Keratinocyte (primary cell): ENCODE data around the gene CLCA4. TPM values are rescaled to one million over a fixed set of nuclear protein-coding genes. Genes with fewer than 3 reads are reported as not detected.

ENCODE experiments used
- DNase-seq: peaks from one replicate; pipeline ENCODE4 v3.0.0-alpha.2; 2011; ENCODE audit warnings: low read depth, missing footprints, low spot score
- FAIRE-seq: peaks from 2 replicates; lab custom pipeline; 2011; peaks lifted over from hg19 to GRCh38; lab: Jason Lieb, UNC
- H2AFZ ChIP-seq: 2 replicates; pipeline ENCODE4 v1.6.0; 2012; ENCODE audit warnings: low read length, control low read depth, inconsistent platforms; ENCODE audit not compliant: control insufficient read depth
- H3K27ac ChIP-seq: 2 replicates; pipeline ENCODE4 v1.5.1; 2011; ENCODE audit warnings: low read length; ENCODE audit not compliant: control insufficient read depth, insufficient read depth
- H3K27me3 ChIP-seq: 3 replicates; pipeline ENCODE4 v1.6.0; 2011; ENCODE audit warnings: low read length; ENCODE audit not compliant: control insufficient read depth, insufficient read depth; ENCODE audit errors: extremely low read depth
- H3K36me3 ChIP-seq, 2 experiments: 2 replicates in 1 of 2; 3 replicates in 1 of 2; pipeline ENCODE4 v1.5.1; 2011; ENCODE audit warnings: low read length in 2 of 2, mild to moderate bottlenecking in 1 of 2; ENCODE audit not compliant: control insufficient read depth in 2 of 2, insufficient read depth in 2 of 2; ENCODE audit errors: extremely low read depth in 1 of 2
- H3K4me1 ChIP-seq: 3 replicates; pipeline ENCODE4 v1.5.1; 2011; ENCODE audit warnings: low read length; ENCODE audit not compliant: control insufficient read depth, insufficient read depth; ENCODE audit errors: extremely low read depth
- H3K4me2 ChIP-seq: 3 replicates; pipeline ENCODE4 v1.6.0; 2011; ENCODE audit warnings: low read depth, low read length; ENCODE audit not compliant: control insufficient read depth, insufficient read depth; ENCODE audit errors: extremely low read depth
- H3K4me3 ChIP-seq, 3 experiments: fragments of 200-600 bp in 1 of 3; sonication (generic) in 1 of 3; 2 replicates in 2 of 3; 3 replicates in 1 of 3; pipeline ENCODE4 v1.5.1; 2011 to 2016; ENCODE audit warnings: low read length in 3 of 3, mild to moderate bottlenecking in 3 of 3, control low read depth in 2 of 3, inconsistent platforms in 1 of 3, low read depth in 1 of 3, mixed read lengths in 1 of 3, mixed run types in 1 of 3, moderate library complexity in 1 of 3; ENCODE audit not compliant: control insufficient read depth in 2 of 3, insufficient read depth in 2 of 3; ENCODE audit errors: extremely low read depth in 1 of 3
- H3K79me2 ChIP-seq: 2 replicates; pipeline ENCODE4 v1.6.0; 2012; ENCODE audit warnings: low read length; ENCODE audit not compliant: control insufficient read depth, insufficient read depth
- H3K9ac ChIP-seq: 3 replicates; pipeline ENCODE4 v1.6.0; 2011; ENCODE audit warnings: low read length; ENCODE audit not compliant: control insufficient read depth, insufficient read depth; ENCODE audit errors: extremely low read depth
- H3K9me1 ChIP-seq: 3 replicates; pipeline ENCODE4 v1.6.0; 2011; ENCODE audit warnings: low read length; ENCODE audit not compliant: control insufficient read depth, insufficient read depth; ENCODE audit errors: extremely low read depth
- H3K9me3 ChIP-seq: 2 replicates; pipeline ENCODE4 v1.5.1; 2012; ENCODE audit warnings: low read depth, low read length; ENCODE audit not compliant: control insufficient read depth
- H4K20me1 ChIP-seq: 3 replicates; pipeline ENCODE4 v1.6.0; 2011; ENCODE audit warnings: low read length; ENCODE audit not compliant: control insufficient read depth, insufficient read depth; ENCODE audit errors: extremely low read depth
- CTCF ChIP-seq, 3 experiments: IDR thresholded peaks in 1 of 3; conservative IDR thresholded peaks in 1 of 3; optimal IDR thresholded peaks in 1 of 3; 2 replicates in 2 of 3; 3 replicates in 1 of 3; pipeline versions ENCODE3 to v1.5.1; 2011; ENCODE audit warnings: low read length in 3 of 3, mild to moderate bottlenecking in 3 of 3, moderate library complexity in 2 of 3, control low read depth in 1 of 3, inconsistent platforms in 1 of 3; ENCODE audit not compliant: insufficient read depth in 2 of 3; ENCODE audit errors: extremely low read depth in 1 of 3
- EZH2 ChIP-seq: IDR thresholded peaks from one replicate; pipeline ENCODE4 v1.6.1; 2012; ENCODE audit warnings: inconsistent platforms, mild to moderate bottlenecking, low read length, moderate library complexity
- dilution Hi-C: fragments of 300-500 bp; cut with MboI; formaldehyde crosslinking; loops from one replicate; pipeline ENCODE4 v1.7.0; 2020; ENCODE audit warnings: low sequenced_read_pairs; ENCODE audit not compliant: extremely low pct_ligation_motif_present
- polyA plus RNA-seq, 5 experiments: library from polyadenylated mRNA; depleted of rRNA in 3 of 5; stranded (reverse) in 3 of 5; stranded (forward) in 1 of 5; unstranded in 1 of 5; fragments of >200 nt; gene quantifications; 1 replicate in 1 of 5; 2 replicates in 3 of 5; 3 replicates in 1 of 5; pipeline versions ENCODE4 v1.2.1 to v1.2.3, GENCODE V29; 2011 to 2012; ENCODE audit warnings: missing spikeins in 2 of 5, low read depth in 1 of 5, low replicate concordance in 1 of 5

Gene CLCA4
- polyA plus RNA-seq, 1 donor (not counting 4 experiments of a cell fraction or from before 2014, with no cell fraction given): 1.5 TPM

GRCh38 chr1:86573763-86574484 lies 27.0 kb downstream of the CLCA4 start:
- Histone ChIP-seq H3K36me3 (no peaks in the 10 kb centered on the region), H3K79me2 (no peaks in the 10 kb centered on the region), H2AFZ (no peak overlapping the region), H3K9me1 (no peaks in the 10 kb centered on the region), H3K4me3 (no peak overlapping the region), H3K27ac (no peak overlapping the region), H3K9me3 (no peaks in the 10 kb centered on the region), H3K27me3 (no peaks in the 10 kb centered on the region), H3K4me2 (no peak overlapping the region), H3K4me1 (no peaks in the 10 kb centered on the region), H4K20me1 (no peaks in the 10 kb centered on the region), H3K9ac (no peak overlapping the region)
- FAIRE-seq: no peak
- TF ChIP-seq EZH2: no peak
- no peak for TF ChIP-seq CTCF (optimal IDR thresholded peaks at IDR 0.05 in 1 of 3, IDR thresholded peaks at IDR 0.05 in 1 of 3, conservative IDR thresholded peaks at IDR 0.05 in 1 of 3; ENCODE audit: extremely low read depth in 1 of 3, insufficient read depth in 2 of 3, low read length in 3 of 3)
- dilution Hi-C loops: no loop called here
- DNase-seq: no peak

DNA sequence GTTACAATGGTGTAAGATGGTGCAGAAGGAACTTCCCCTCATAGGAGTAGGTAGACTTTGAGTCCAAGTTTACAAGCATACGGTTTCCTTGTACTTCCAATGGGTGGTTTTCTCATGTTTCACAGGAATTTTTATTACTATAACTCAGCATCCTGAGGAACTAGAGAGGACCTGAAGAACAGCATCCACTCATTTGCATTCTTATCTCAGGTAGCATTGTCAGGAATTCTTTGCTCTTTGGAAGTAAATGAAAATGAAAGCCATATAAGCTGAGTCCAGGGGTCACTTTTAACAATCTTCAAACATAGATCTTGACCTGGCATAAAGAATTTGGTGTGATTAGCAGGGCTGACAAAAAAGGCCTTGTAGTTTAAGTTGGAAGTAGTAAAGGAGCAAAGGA lies 34.4 kb downstream of the CLCA4 start:
- TF ChIP-seq EZH2: no peak
- no peak for TF ChIP-seq CTCF (optimal IDR thresholded peaks at IDR 0.05 in 1 of 3, IDR thresholded peaks at IDR 0.05 in 1 of 3, conservative IDR thresholded peaks at IDR 0.05 in 1 of 3; ENCODE audit: extremely low read depth in 1 of 3, insufficient read depth in 2 of 3, low read length in 3 of 3)
- no peak overlapping the region for H3K9ac ChIP-seq
- H3K79me2 ChIP-seq: no peaks in the 10 kb centered on the region
- no peak overlapping the region for H2AFZ ChIP-seq
- H3K9me1 ChIP-seq: no peaks in the 10 kb centered on the region
- H3K4me1 ChIP-seq: no peaks in the 10 kb centered on the region
- H3K27me3 ChIP-seq: no peaks in the 10 kb centered on the region
- H3K36me3 ChIP-seq: no peaks in the 10 kb centered on the region
- H3K4me3 ChIP-seq: no peak overlapping the region
- H3K27ac ChIP-seq: no peak overlapping the region
- dilution Hi-C loops: no loop called here
- no peak overlapping the region for H3K4me2 ChIP-seq
- no peak for FAIRE-seq
- no peak for DNase-seq
- no peaks in the 10 kb centered on the region for H4K20me1 ChIP-seq
- no peaks in the 10 kb centered on the region for H3K9me3 ChIP-seq
